IPS DF 4.7 (cell line): ENCODE results near the gene ATF7.
"Not testable (repeated sequence)": the region's sequence is repeated elsewhere in the genome, so short reads cannot be mapped to it uniquely, and the experiment has no call there.

Experiments used
- DNase-seq: peaks from one replicate; pipeline ENCODE4 v3.0.0-alpha.2; 2013; ENCODE audit warnings: low spot score; ENCODE audit errors: extremely low read depth

The ATF7 gene

GRCh38 chr12:53567961-53568808, 58.0 kb downstream of the ATF7 start:
- no peak for DNase-seq

- not testable (repeated sequence) for DNase-seq
These were observed 60.8 kb downstream of the ATF7 start for GRCh38 chr12:53565376-53565775.

- DNase-seq = no peak
These were observed 61.2 kb downstream of the ATF7 start for GRCh38 chr12:53564941-53565340.

- no peak for DNase-seq
These were observed 61.9 kb downstream of the ATF7 start for GRCh38 chr12:53564278-53564677.

GRCh38 chr12:53563452-53564028, 62.6 kb downstream of the ATF7 start:
- DNase-seq = no peak

GRCh38 chr12:53561590-53561953, 64.6 kb downstream of the ATF7 start:
- DNase-seq = no peak

GRCh38 chr12:53560912-53561589, 65.1 kb downstream of the ATF7 start:
- no peak for DNase-seq

GRCh38 chr12:53560351-53560750, 65.8 kb downstream of the ATF7 start:
- DNase-seq = no peak

GRCh38 chr12:53558631-53559030, 67.6 kb downstream of the ATF7 start:
- no peak for DNase-seq

- DNase-seq = no peak
These were observed 73.5 kb downstream of the ATF7 start for GRCh38 chr12:53552361-53553327.

GRCh38 chr12:53551889-53552291, 74.3 kb downstream of the ATF7 start:
- no peak for DNase-seq

GRCh38 chr12:53550595-53550994, 75.6 kb downstream of the ATF7 start:
- no peak for DNase-seq

- not testable (repeated sequence) for DNase-seq
These were observed 76.1 kb downstream of the ATF7 start for GRCh38 chr12:53550131-53550530.

GRCh38 chr12:53548354-53548753, 77.8 kb downstream of the ATF7 start:
- DNase-seq = not testable (repeated sequence)

GRCh38 chr12:53543539-53543938, 82.6 kb downstream of the ATF7 start:
- peak; percentile 53 for DNase-seq

- no peak for DNase-seq
These were observed 86.7 kb downstream of the ATF7 start for GRCh38 chr12:53539526-53539925.

GRCh38 chr12:53538209-53538689, 87.9 kb downstream of the ATF7 start:
- DNase-seq = no peak

- no peak for DNase-seq
These were observed 89.2 kb downstream of the ATF7 start for GRCh38 chr12:53536962-53537361.

- DNase-seq = no peak
These were observed 92.7 kb downstream of the ATF7 start for GRCh38 chr12:53533471-53533870.

- DNase-seq = no peak
These were observed 93.4 kb downstream of the ATF7 start for GRCh38 chr12:53532524-53533445.
